Neural crest cell (in vitro differentiated cells): ENCODE data around the gene POLK. TPM values are rescaled to one million over a fixed set of nuclear protein-coding genes. Genes with fewer than 3 reads are reported as not detected.

Source experiments
- DNase-seq: peaks from one replicate; pipeline ENCODE4 v3.0.0; 2021; ENCODE audit warnings: low read depth, mixed read lengths, low spot score
- H3K27ac Mint-ChIP-seq: one replicate; pipeline ENCODE4 v1.8.0; 2021; ENCODE audit warnings: mild to moderate bottlenecking, mixed read lengths; ENCODE audit not compliant: unreplicated experiment
- H3K27me3 Mint-ChIP-seq: 2 replicates; pipeline ENCODE4 v1.8.0; 2021; ENCODE audit warnings: low read depth, mild to moderate bottlenecking, mixed read lengths
- H3K36me3 Mint-ChIP-seq: 2 replicates; pipeline ENCODE4 v1.8.0; 2021; ENCODE audit warnings: low read depth, mild to moderate bottlenecking, mixed read lengths
- H3K4me1 Mint-ChIP-seq: 2 replicates; pipeline ENCODE4 v1.8.0; 2021; ENCODE audit warnings: mixed read lengths
- H3K4me3 Mint-ChIP-seq: one replicate; pipeline ENCODE4 v1.8.0; 2021; ENCODE audit warnings: mild to moderate bottlenecking, mixed read lengths
- H3K9me3 Mint-ChIP-seq: 2 replicates; pipeline ENCODE4 v1.8.0; 2021; ENCODE audit warnings: mixed read lengths
- CTCF ChIP-seq: fragments of 200-600 bp; sonication (generic); conservative IDR thresholded peaks from 2 replicates; pipeline ENCODE4 v1.5.0; 2021; ENCODE audit warnings: antibody characterized with exemption, mild to moderate bottlenecking
- total RNA-seq: library from RNA; stranded (reverse); gene quantifications from 2 replicates; pipeline ENCODE4 v1.2.1, GENCODE V29; 2021

POLK gene
- total RNA-seq, 1 donor from 2014 or later, result 19.7 TPM

DNA sequence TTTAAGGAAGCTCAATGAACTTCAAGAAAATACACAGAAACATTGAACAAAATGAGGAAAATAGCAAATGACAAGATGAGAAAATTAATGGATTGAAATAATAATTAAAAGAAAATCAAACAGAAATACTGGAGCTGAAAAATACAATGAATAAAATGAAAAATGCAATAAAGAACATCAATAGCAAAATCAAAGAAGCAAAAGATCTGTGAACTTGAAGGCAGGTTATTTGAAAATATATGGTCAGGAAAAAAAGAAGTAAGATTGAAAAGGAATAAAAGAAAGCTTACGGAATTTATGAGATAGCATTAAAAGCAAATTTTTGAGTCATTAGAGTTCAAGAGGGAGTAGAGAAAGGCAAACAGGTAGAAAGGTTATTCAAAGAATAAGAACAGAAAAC lies 42.7 kb upstream of the POLK start:
- no peak overlapping the region for H3K27ac Mint-ChIP-seq
- H3K36me3 Mint-ChIP-seq, result peaks cover 29% of the 10 kb centered on the region
- H3K4me1 Mint-ChIP-seq, result peaks cover 13% of the 10 kb centered on the region
- no peak overlapping the region for H3K4me3 Mint-ChIP-seq
- peaks cover 17% of the 10 kb centered on the region for H3K9me3 Mint-ChIP-seq
- no peak for DNase-seq
- no peaks in the 10 kb centered on the region for H3K27me3 Mint-ChIP-seq
- no peak for TF ChIP-seq CTCF

DNA sequence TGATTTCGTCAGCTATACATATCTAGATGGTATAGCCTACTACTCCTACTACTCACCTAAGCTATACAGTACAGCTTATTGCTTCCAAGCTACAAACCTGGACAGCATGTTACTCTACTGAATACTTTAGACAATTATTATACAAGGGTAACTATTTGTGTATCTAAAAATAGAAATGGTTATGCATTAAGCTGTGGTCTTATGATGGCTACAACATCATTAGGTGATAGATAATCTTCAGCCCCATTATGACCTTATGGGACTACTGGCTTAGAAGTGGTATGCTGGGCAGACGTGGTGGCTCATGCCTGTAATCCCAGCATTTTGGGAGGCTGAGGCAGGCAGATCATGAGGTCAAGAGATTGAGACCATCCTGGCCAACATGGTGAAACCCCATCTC lies 40.5 kb upstream of the POLK start:
- peaks cover 35% of the 10 kb centered on the region for H3K36me3 Mint-ChIP-seq
- H3K27me3 Mint-ChIP-seq, result no peaks in the 10 kb centered on the region
- H3K4me3 Mint-ChIP-seq, result no peak overlapping the region
- peaks cover 21% of the 10 kb centered on the region for H3K4me1 Mint-ChIP-seq
- TF ChIP-seq CTCF, result no peak
- peaks cover 17% of the 10 kb centered on the region for H3K9me3 Mint-ChIP-seq
- no peak for DNase-seq
- no peak overlapping the region for H3K27ac Mint-ChIP-seq

DNA sequence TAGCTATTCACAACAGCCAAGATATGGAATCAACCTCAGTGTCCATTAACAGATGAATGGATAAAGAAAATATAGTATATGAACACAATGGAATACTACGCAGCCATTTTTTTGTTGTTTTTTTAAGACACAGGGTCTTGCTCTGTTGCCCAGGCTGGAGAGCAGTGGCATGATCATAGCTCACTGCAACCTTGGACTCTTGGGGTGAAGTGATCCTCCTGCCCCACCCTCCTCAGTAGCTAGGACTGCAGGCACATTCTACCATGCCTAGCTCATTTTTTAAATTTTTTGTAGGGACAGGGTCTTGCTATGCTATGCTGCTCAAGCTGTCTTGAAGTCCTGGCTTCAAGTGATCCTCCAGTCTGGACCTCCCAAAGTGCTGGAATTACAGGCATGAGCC lies 38.7 kb upstream of the POLK start:
- Mint-ChIP-seq H3K27ac (no peak overlapping the region), H3K4me1 (peaks cover 16% of the 10 kb centered on the region), H3K36me3 (peaks cover 33% of the 10 kb centered on the region), H3K27me3 (no peaks in the 10 kb centered on the region), H3K9me3 (peaks cover 17% of the 10 kb centered on the region), H3K4me3 (no peak overlapping the region)
- no peak for TF ChIP-seq CTCF
- no peak for DNase-seq

DNA sequence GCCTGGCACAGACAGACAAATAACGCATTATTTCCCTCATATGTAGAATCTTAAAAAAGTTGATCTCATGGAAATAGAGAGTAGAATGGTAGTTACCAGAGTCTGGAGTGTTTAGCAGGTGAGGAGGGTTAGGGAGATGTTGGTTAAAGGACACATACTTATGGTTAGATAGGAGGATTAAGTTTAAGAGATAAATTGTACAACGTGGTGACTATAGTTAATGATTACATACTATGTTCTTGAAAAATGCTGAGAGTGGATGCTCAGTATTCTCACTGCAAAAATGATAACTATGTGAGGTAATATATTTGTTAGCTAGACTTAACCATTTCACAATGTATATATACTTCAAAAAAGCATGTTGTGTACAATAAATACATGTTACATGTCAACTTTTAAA lies 38.2 kb upstream of the POLK start:
- TF ChIP-seq CTCF, result no peak
- no peaks in the 10 kb centered on the region for H3K27me3 Mint-ChIP-seq
- no peak overlapping the region for H3K27ac Mint-ChIP-seq

DNA sequence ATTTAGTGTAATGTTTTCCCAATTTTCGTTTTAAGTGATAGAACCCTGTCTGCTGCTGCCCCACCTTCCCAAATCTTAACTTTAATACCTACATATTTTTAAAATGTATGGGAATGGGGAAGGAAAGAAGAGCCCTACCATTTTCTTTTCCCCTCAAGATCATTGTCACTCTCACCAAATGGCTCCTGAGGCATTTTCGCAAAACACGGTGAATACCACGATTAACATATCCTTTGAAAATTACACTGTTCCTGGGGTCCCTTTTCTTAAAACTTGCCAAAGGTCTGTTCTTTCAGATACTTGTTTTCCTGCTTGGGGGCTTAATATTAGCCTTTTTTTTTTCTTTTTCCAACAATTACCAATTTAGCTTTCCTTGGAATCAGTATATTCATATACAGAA lies 36.3 kb upstream of the POLK start:
- peaks cover 7% of the 10 kb centered on the region for H3K9me3 Mint-ChIP-seq

More for the DNA sequence above, 38.2 kb upstream of the POLK start:
- no peak for DNase-seq
- H3K36me3 Mint-ChIP-seq, result peaks cover 32% of the 10 kb centered on the region
- H3K4me1 Mint-ChIP-seq, result peaks cover 16% of the 10 kb centered on the region
- no peak overlapping the region for H3K4me3 Mint-ChIP-seq
- H3K9me3 Mint-ChIP-seq, result peaks cover 17% of the 10 kb centered on the region

More for the DNA sequence above, 36.3 kb upstream of the POLK start:
- Mint-ChIP-seq H3K27me3 (no peaks in the 10 kb centered on the region), H3K4me3 (no peak overlapping the region), H3K27ac (no peak overlapping the region), H3K36me3 (peaks cover 16% of the 10 kb centered on the region), H3K4me1 (peaks cover 16% of the 10 kb centered on the region)
- DNase-seq, result no peak
- no peak for TF ChIP-seq CTCF
